ENCODE data around the gene TTLL5. TPM values are rescaled to one million over a fixed set of nuclear protein-coding genes. Genes with fewer than 3 reads are reported as not detected.

TTLL5 gene
- total and polyA plus RNA-seq, 2 donors (not counting 1 experiment from before 2014, with no cell fraction given) = 16.1 to 23.8 TPM

GRCh38 chr14:75736845-75737485 lies 75.9 kb downstream of the TTLL5 start:
- Histone ChIP-seq H3K9ac (ENCODE audit: insufficient read depth, low read length) (no peak overlapping the region), H2AFZ (ENCODE audit: low read length) (no peak overlapping the region), H3K4me2 (ENCODE audit: extremely low read depth, insufficient read depth, low read length) (no peak overlapping the region), H3K27me3 (ENCODE audit: control insufficient read depth, insufficient read depth, low read length) (no peaks in the 10 kb centered on the region), H4K20me1 (ENCODE audit: control insufficient read depth, extremely low read depth, insufficient read depth, low read length) (no peaks in the 10 kb centered on the region), H3K27ac (ENCODE audit: insufficient read depth, low read length) (no peak overlapping the region), H3K4me3 (replicated peaks in 1 of 4; ENCODE audit: control extremely low read depth in 1 of 4, insufficient read depth in 1 of 4, low read depth in 3 of 4, low read length in 4 of 4) (no peak overlapping the region), H3K79me2 (ENCODE audit: control insufficient read depth, insufficient read depth, low read length) (no peaks in the 10 kb centered on the region), H3K9me3 (ENCODE audit: control insufficient read depth, insufficient read depth, low read depth, low read length) (no peaks in the 10 kb centered on the region), H3K4me1 (ENCODE audit: control insufficient read depth, extremely low read depth, insufficient read depth, low read length) (no peaks in the 10 kb centered on the region), H3K36me3 (ENCODE audit: control insufficient read depth, insufficient read depth, low read length) (no peaks in the 10 kb centered on the region)
- TF ChIP-seq EZH2 (IDR thresholded peaks at IDR 0.05; ENCODE audit: low read length, missing control alignments) (no peak), CTCF (conservative IDR thresholded peaks at IDR 0.05 in 1 of 2, IDR thresholded peaks at IDR 0.05 in 1 of 2; ENCODE audit: low read depth in 1 of 2, low read length in 2 of 2) (no peak)
- peak in 1 of 2 donors; percentile 28 for DNase-seq (ENCODE audit: low read depth in 2 of 2)

- Histone ChIP-seq H3K27me3 (ENCODE audit: control insufficient read depth, insufficient read depth, low read length) (no peaks in the 10 kb centered on the region), H3K4me2 (ENCODE audit: extremely low read depth, insufficient read depth, low read length) (no peak overlapping the region), H3K9ac (ENCODE audit: insufficient read depth, low read length) (no peak overlapping the region), H3K36me3 (ENCODE audit: control insufficient read depth, insufficient read depth, low read length) (no peaks in the 10 kb centered on the region), H3K79me2 (ENCODE audit: control insufficient read depth, insufficient read depth, low read length) (no peaks in the 10 kb centered on the region), H3K9me3 (ENCODE audit: control insufficient read depth, insufficient read depth, low read depth, low read length) (no peaks in the 10 kb centered on the region), H3K27ac (ENCODE audit: insufficient read depth, low read length) (no peak overlapping the region), H2AFZ (ENCODE audit: low read length) (no peak overlapping the region), H4K20me1 (ENCODE audit: control insufficient read depth, extremely low read depth, insufficient read depth, low read length) (no peaks in the 10 kb centered on the region), H3K4me3 (replicated peaks in 1 of 4; ENCODE audit: control extremely low read depth in 1 of 4, insufficient read depth in 1 of 4, low read depth in 3 of 4, low read length in 4 of 4) (no peak overlapping the region), H3K4me1 (ENCODE audit: control insufficient read depth, extremely low read depth, insufficient read depth, low read length) (no peaks in the 10 kb centered on the region)
- DNase-seq (ENCODE audit: low read depth in 2 of 2) = peak in 1 of 2 donors; percentile 73
- no peak for TF ChIP-seq EZH2 (IDR thresholded peaks at IDR 0.05; ENCODE audit: low read length, missing control alignments)
- TF ChIP-seq CTCF (conservative IDR thresholded peaks at IDR 0.05 in 1 of 2, IDR thresholded peaks at IDR 0.05 in 1 of 2; ENCODE audit: low read depth in 1 of 2, low read length in 2 of 2) = no peak
Observed at GRCh38 chr14:75738192-75738591, 77.1 kb downstream of the TTLL5 start.

- no peak for DNase-seq (ENCODE audit: low read depth in 2 of 2)
- Histone ChIP-seq H4K20me1 (ENCODE audit: control insufficient read depth, extremely low read depth, insufficient read depth, low read length) (no peaks in the 10 kb centered on the region), H3K9ac (ENCODE audit: insufficient read depth, low read length) (no peak overlapping the region), H3K79me2 (ENCODE audit: control insufficient read depth, insufficient read depth, low read length) (no peaks in the 10 kb centered on the region), H3K27me3 (ENCODE audit: control insufficient read depth, insufficient read depth, low read length) (no peaks in the 10 kb centered on the region), H3K4me3 (replicated peaks in 1 of 4; ENCODE audit: control extremely low read depth in 1 of 4, insufficient read depth in 1 of 4, low read depth in 3 of 4, low read length in 4 of 4) (no peak overlapping the region), H3K27ac (ENCODE audit: insufficient read depth, low read length) (no peak overlapping the region), H3K9me3 (ENCODE audit: control insufficient read depth, insufficient read depth, low read depth, low read length) (no peaks in the 10 kb centered on the region), H3K4me2 (ENCODE audit: extremely low read depth, insufficient read depth, low read length) (no peak overlapping the region), H2AFZ (ENCODE audit: low read length) (no peak overlapping the region), H3K36me3 (ENCODE audit: control insufficient read depth, insufficient read depth, low read length) (no peaks in the 10 kb centered on the region), H3K4me1 (ENCODE audit: control insufficient read depth, extremely low read depth, insufficient read depth, low read length) (no peaks in the 10 kb centered on the region)
- TF ChIP-seq EZH2 (IDR thresholded peaks at IDR 0.05; ENCODE audit: low read length, missing control alignments) (no peak), CTCF (conservative IDR thresholded peaks at IDR 0.05 in 1 of 2, IDR thresholded peaks at IDR 0.05 in 1 of 2; ENCODE audit: low read depth in 1 of 2, low read length in 2 of 2) (no peak)
Observed at GRCh38 chr14:75742867-75743266, 81.8 kb downstream of the TTLL5 start.
